NCI-H1105 treated with DMSO at 0.1 percent for 48 hours (cell line): ENCODE results near the gene BCORL1.

Source experiments
- DNase-seq: peaks from one replicate; lab custom pipeline; 2025; lab: John Stamatoyannopoulos, UW

BCORL1 gene

GRCh38 chrX:129961180-129962083 lies 21.0 kb upstream of the BCORL1 start:
- peak; percentile 42 for DNase-seq

- DNase-seq = no peak
Measured at GRCh38 chrX:129963729-129964128, 18.7 kb upstream of the BCORL1 start.

GRCh38 chrX:129965166-129965565 lies 17.3 kb upstream of the BCORL1 start:
- DNase-seq = no peak

GRCh38 chrX:129968968-129969367 lies 13.5 kb upstream of the BCORL1 start:
- no peak for DNase-seq

GRCh38 chrX:129976441-129976840 lies 6.0 kb upstream of the BCORL1 start:
- DNase-seq = no peak

- no peak for DNase-seq
Measured at GRCh38 chrX:129979207-129979920, 3.1 kb upstream of the BCORL1 start.

- no peak for DNase-seq
Measured at GRCh38 chrX:129980001-129980401, 2.4 kb upstream of the BCORL1 start.

- DNase-seq = no peak
Measured at GRCh38 chrX:129980540-129981199, 1.8 kb upstream of the BCORL1 start.

GRCh38 chrX:129981200-129981553 lies 1.3 kb upstream of the BCORL1 start:
- no peak for DNase-seq

GRCh38 chrX:129981752-129982299 lies 609 bp upstream of the BCORL1 start:
- no peak for DNase-seq

- peak; percentile 13 for DNase-seq
Measured at GRCh38 chrX:129983575-129984110, 1.2 kb downstream of the BCORL1 start.

- DNase-seq = peak; percentile 13
Measured at GRCh38 chrX:129984111-129984958, 1.9 kb downstream of the BCORL1 start.

GRCh38 chrX:129987871-129988270 lies 5.4 kb downstream of the BCORL1 start:
- no peak for DNase-seq

- DNase-seq = no peak
Measured at GRCh38 chrX:129992181-129992580, 9.7 kb downstream of the BCORL1 start.

- no peak for DNase-seq
Measured at GRCh38 chrX:129996120-129996519, 13.7 kb downstream of the BCORL1 start.

- DNase-seq = no peak
Measured at GRCh38 chrX:129997086-129997485, 14.7 kb downstream of the BCORL1 start.

GRCh38 chrX:129998021-129998420 lies 15.6 kb downstream of the BCORL1 start:
- no peak for DNase-seq

GRCh38 chrX:130001893-130002292 lies 19.5 kb downstream of the BCORL1 start:
- DNase-seq = no peak

GRCh38 chrX:130002541-130002940 lies 20.1 kb downstream of the BCORL1 start:
- no peak for DNase-seq

- DNase-seq = no peak
Measured at GRCh38 chrX:130005089-130005807, 22.8 kb downstream of the BCORL1 start.
